ENCODE data around the gene PSORS1C2.
A peak's percentile ranks its signal among the peaks of the same experiment; 100 is the strongest.
"Not testable (repeated sequence)": the region's sequence is repeated elsewhere in the genome, so short reads cannot be mapped to it uniquely, and the experiment has no call there.

Gene PSORS1C2

GRCh38 chr6:31138982-31139381 lies at the start of gene PSORS1C2:
Gene PSORS1C2 (minus strand): TSS chr6:31139066. CDS start chr6:31139026, 40 bp downstream.
- no peak for DNase-seq
- in situ Hi-C loops (cut with HindIII; ENCODE audit: low pct_ligation_motif_present, low pct_unique_long_range_greater_than_20kb, low sequenced_read_pairs): no loop called here

GRCh38 chr6:31187780-31188194 lies 48.9 kb upstream of the PSORS1C2 start:
- DNase-seq: no peak
- in situ Hi-C loops (cut with HindIII; ENCODE audit: low pct_ligation_motif_present, low pct_unique_long_range_greater_than_20kb, low sequenced_read_pairs): no loop called here

GRCh38 chr6:31186052-31186734 lies 47.3 kb upstream of the PSORS1C2 start:
- DNase-seq: peak; percentile 86
- in situ Hi-C loops (cut with HindIII; ENCODE audit: low pct_ligation_motif_present, low pct_unique_long_range_greater_than_20kb, low sequenced_read_pairs): no loop called here

GRCh38 chr6:31185695-31186051 lies 46.8 kb upstream of the PSORS1C2 start:
- DNase-seq; in situ Hi-C loops (cut with HindIII; ENCODE audit: low pct_ligation_motif_present, low pct_unique_long_range_greater_than_20kb, low sequenced_read_pairs): not testable (repeated sequence)

- DNase-seq; in situ Hi-C loops (cut with HindIII; ENCODE audit: low pct_ligation_motif_present, low pct_unique_long_range_greater_than_20kb, low sequenced_read_pairs): not testable (repeated sequence)
These were observed 45.0 kb upstream of the PSORS1C2 start for GRCh38 chr6:31183859-31184258.

- DNase-seq; in situ Hi-C loops (cut with HindIII; ENCODE audit: low pct_ligation_motif_present, low pct_unique_long_range_greater_than_20kb, low sequenced_read_pairs): not testable (repeated sequence)
These were observed 44.4 kb upstream of the PSORS1C2 start for GRCh38 chr6:31183287-31183686.

- in situ Hi-C loops (cut with HindIII; ENCODE audit: low pct_ligation_motif_present, low pct_unique_long_range_greater_than_20kb, low sequenced_read_pairs): no loop called here
- DNase-seq: no peak
These were observed 41.6 kb upstream of the PSORS1C2 start for GRCh38 chr6:31180500-31180899.

GRCh38 chr6:31179896-31180295 lies 41.0 kb upstream of the PSORS1C2 start:
- no peak for DNase-seq
- in situ Hi-C loops (cut with HindIII; ENCODE audit: low pct_ligation_motif_present, low pct_unique_long_range_greater_than_20kb, low sequenced_read_pairs): no loop called here

- in situ Hi-C loops (cut with HindIII; ENCODE audit: low pct_ligation_motif_present, low pct_unique_long_range_greater_than_20kb, low sequenced_read_pairs): no loop called here
- DNase-seq: no peak
These were observed 40.1 kb upstream of the PSORS1C2 start for GRCh38 chr6:31179042-31179386.

GRCh38 chr6:31178143-31179041 lies 39.5 kb upstream of the PSORS1C2 start:
- in situ Hi-C loops (cut with HindIII; ENCODE audit: low pct_ligation_motif_present, low pct_unique_long_range_greater_than_20kb, low sequenced_read_pairs): no loop called here
- DNase-seq: no peak

GRCh38 chr6:31175971-31176370 lies 37.1 kb upstream of the PSORS1C2 start:
- in situ Hi-C loops (cut with HindIII; ENCODE audit: low pct_ligation_motif_present, low pct_unique_long_range_greater_than_20kb, low sequenced_read_pairs): no loop called here
- DNase-seq: peak; percentile 15

- no peak for DNase-seq
- in situ Hi-C loops (cut with HindIII; ENCODE audit: low pct_ligation_motif_present, low pct_unique_long_range_greater_than_20kb, low sequenced_read_pairs): no loop called here
These were observed 35.5 kb upstream of the PSORS1C2 start for GRCh38 chr6:31174378-31174777.

- in situ Hi-C loops (cut with HindIII; ENCODE audit: low pct_ligation_motif_present, low pct_unique_long_range_greater_than_20kb, low sequenced_read_pairs): no loop called here
- DNase-seq: no peak
These were observed 34.5 kb upstream of the PSORS1C2 start for GRCh38 chr6:31173406-31173805.

GRCh38 chr6:31172973-31173384 lies 34.1 kb upstream of the PSORS1C2 start:
- in situ Hi-C loops (cut with HindIII; ENCODE audit: low pct_ligation_motif_present, low pct_unique_long_range_greater_than_20kb, low sequenced_read_pairs): no loop called here
- DNase-seq: no peak

GRCh38 chr6:31171931-31172905 lies 33.4 kb upstream of the PSORS1C2 start:
- DNase-seq: no peak
- in situ Hi-C loops (cut with HindIII; ENCODE audit: low pct_ligation_motif_present, low pct_unique_long_range_greater_than_20kb, low sequenced_read_pairs): no loop called here

GRCh38 chr6:31170987-31171671 lies 32.3 kb upstream of the PSORS1C2 start:
- no peak for DNase-seq
- in situ Hi-C loops (cut with HindIII; ENCODE audit: low pct_ligation_motif_present, low pct_unique_long_range_greater_than_20kb, low sequenced_read_pairs): no loop called here

GRCh38 chr6:31170600-31170881 lies 31.7 kb upstream of the PSORS1C2 start, which contains the start of gene POU5F1:
Gene POU5F1 (minus strand): TSS chr6:31170682. CDS start chr6:31170620, 62 bp downstream.
- in situ Hi-C loops (cut with HindIII; ENCODE audit: low pct_ligation_motif_present, low pct_unique_long_range_greater_than_20kb, low sequenced_read_pairs): no loop called here

GRCh38 chr6:31169858-31170599 lies 31.2 kb upstream of the PSORS1C2 start:
- DNase-seq; in situ Hi-C loops (cut with HindIII; ENCODE audit: low pct_ligation_motif_present, low pct_unique_long_range_greater_than_20kb, low sequenced_read_pairs): not testable (repeated sequence)

More at GRCh38 chr6:31170600-31170881, 31.7 kb upstream of the PSORS1C2 start, which contains the start of gene POU5F1:
- no peak for DNase-seq

Measured in ACHN (cell line).